ENCODE measurements around the gene EPHA6.

DNA sequence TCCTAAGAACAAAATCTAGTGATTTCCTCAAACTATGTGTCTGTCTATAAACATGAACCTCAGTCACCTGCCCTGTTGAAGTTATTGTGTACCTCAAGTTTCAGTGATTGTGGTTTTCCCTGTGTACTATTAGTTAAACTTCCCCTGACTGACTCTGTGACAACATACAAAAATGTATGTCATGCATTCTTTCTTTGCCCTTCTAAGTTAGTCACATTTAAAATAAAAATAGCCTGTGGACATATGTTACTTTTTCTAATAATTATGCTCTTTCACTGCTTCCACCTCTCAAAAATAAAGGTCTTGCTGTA, 29.8 kb downstream of the EPHA6 start:
- TF ChIP-seq, protein P1, sequence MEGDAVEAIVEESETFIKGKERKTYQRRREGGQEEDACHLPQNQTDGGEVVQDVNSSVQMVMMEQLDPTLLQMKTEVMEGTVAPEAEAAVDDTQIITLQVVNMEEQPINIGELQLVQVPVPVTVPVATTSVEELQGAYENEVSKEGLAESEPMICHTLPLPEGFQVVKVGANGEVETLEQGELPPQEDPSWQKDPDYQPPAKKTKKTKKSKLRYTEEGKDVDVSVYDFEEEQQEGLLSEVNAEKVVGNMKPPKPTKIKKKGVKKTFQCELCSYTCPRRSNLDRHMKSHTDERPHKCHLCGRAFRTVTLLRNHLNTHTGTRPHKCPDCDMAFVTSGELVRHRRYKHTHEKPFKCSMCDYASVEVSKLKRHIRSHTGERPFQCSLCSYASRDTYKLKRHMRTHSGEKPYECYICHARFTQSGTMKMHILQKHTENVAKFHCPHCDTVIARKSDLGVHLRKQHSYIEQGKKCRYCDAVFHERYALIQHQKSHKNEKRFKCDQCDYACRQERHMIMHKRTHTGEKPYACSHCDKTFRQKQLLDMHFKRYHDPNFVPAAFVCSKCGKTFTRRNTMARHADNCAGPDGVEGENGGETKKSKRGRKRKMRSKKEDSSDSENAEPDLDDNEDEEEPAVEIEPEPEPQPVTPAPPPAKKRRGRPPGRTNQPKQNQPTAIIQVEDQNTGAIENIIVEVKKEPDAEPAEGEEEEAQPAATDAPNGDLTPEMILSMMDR (IDR thresholded peaks at IDR 0.05; ENCODE audit: low read length), result no peak
- TF ChIP-seq EZH2 (IDR thresholded peaks at IDR 0.05; ENCODE audit: borderline replicate concordance, low read length), result no peak

Data from OCI-LY1 (cell line).